ENCODE data around the gene PSME3IP1. TPM values are rescaled to one million over a fixed set of nuclear protein-coding genes. Genes with fewer than 3 reads are reported as not detected.
"Not testable (repeated sequence)": the region's sequence is repeated elsewhere in the genome, so short reads cannot be mapped to it uniquely, and the experiment has no call there.

Gene PSME3IP1
- total and polyA plus RNA-seq, 9 of the 15 experiments (the other 6 are each of a cell fraction or from before 2014, with no cell fraction given), result 63.8 to 187 (median 142) TPM

DNA sequence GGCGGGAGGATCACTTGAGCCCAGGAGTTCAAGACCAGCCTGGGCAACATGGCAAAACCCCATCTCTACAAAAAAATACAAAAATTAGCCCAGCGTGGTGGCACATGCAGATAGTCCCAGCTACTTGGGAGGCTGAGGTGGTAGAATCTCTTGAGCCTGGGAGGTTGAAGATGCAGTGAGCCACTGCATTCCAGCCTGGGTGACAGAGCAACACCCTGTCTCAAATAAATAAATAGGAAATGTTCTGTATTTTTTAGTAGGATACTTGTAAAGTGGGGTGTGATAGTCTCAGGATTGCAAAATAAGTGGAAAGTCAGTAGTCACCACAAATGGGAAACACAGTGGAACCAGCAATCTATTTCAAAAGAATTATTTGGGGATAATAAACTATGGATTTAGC, 4.3 kb upstream of the PSME3IP1 start:
- no peak overlapping the region for H3K27ac ChIP-seq (ENCODE audit: extremely low read depth, low read depth, low read length)
- intact Hi-C loops (cut with micrococcal nuclease), result no loop called here
- CTCF ChIA-PET (ENCODE audit: low intra/inter-chr PET ratio), result no interaction called here

GRCh38 chr16:57189527-57189926, 3.7 kb upstream of the PSME3IP1 start:
- in situ Hi-C loops (cut with MboI); H3K4me1 ChIP-seq (replicated peaks in 1 of 2; ENCODE audit: control insufficient read depth in 2 of 2, insufficient read depth in 2 of 2, low read length in 2 of 2); H3K4me3 ChIP-seq; H3K9ac ChIP-seq (ENCODE audit: insufficient read depth in 1 of 2, low read depth in 2 of 2, low read length in 2 of 2); DNase-seq (ENCODE audit: extremely low read depth in 1 of 4, low spot score in 3 of 4); H2AFZ ChIP-seq (ENCODE audit: low read depth, low read length); H4K20me1 ChIP-seq (replicated peaks; ENCODE audit: control insufficient read depth, insufficient read depth, low read length); H3K4me2 ChIP-seq (ENCODE audit: insufficient read depth, low read length); H3K36me3 ChIP-seq (ENCODE audit: control insufficient read depth, insufficient read depth, low read length); BruUV-seq (replicated peaks); FAIRE-seq; H3K27ac ChIP-seq (ENCODE audit: extremely low read depth, low read depth, low read length); CTCF ChIA-PET (ENCODE audit: low intra/inter-chr PET ratio); H3K27me3 ChIP-seq (ENCODE audit: control insufficient read depth in 2 of 2, insufficient read depth in 2 of 2, low read length in 2 of 2); intact Hi-C loops (cut with micrococcal nuclease); H3K9me1 ChIP-seq (ENCODE audit: control insufficient read depth, insufficient read depth, low read length); H3K9me3 ChIP-seq (replicated peaks; ENCODE audit: control insufficient read depth, insufficient read depth, low read depth, low read length); ATAC-seq: not testable (repeated sequence)
- POLR2A ChIA-PET, result interaction anchor here (0.6 to 0.9 kb wide), 2 partner anchors 17 to 144 kb away, joined by 3 to 4 read pairs; no protein-coding TSS in a partner anchor
- WGBS (ENCODE audit: insufficient coverage, low coverage, missing lambda C conversion rate), result 100% methylated on average over 4 of the region's 4 CpGs
- peaks cover 94% of the 10 kb centered on the region for H3K79me2 ChIP-seq (ENCODE audit: control insufficient read depth, insufficient read depth, low read length)

More for the DNA sequence above, 4.3 kb upstream of the PSME3IP1 start:
- H4K20me1 ChIP-seq (replicated peaks; ENCODE audit: control insufficient read depth, insufficient read depth, low read length), result no peaks in the 10 kb centered on the region
- H3K9ac ChIP-seq (ENCODE audit: insufficient read depth in 1 of 2, low read depth in 2 of 2, low read length in 2 of 2), result no peak overlapping the region
- FAIRE-seq (no peak), ATAC-seq (no peak), DNase-seq (ENCODE audit: extremely low read depth in 1 of 4, low spot score in 3 of 4) (no peak)
- peaks cover 5% of the 10 kb centered on the region; the same call in 1 of the 3 replicates for H3K36me3 ChIP-seq (ENCODE audit: control insufficient read depth, insufficient read depth, low read length)
- WGBS (ENCODE audit: insufficient coverage, low coverage, missing lambda C conversion rate), result 100% methylated on average over 2 of the region's 2 CpGs
- no peak overlapping the region for H2AFZ ChIP-seq (ENCODE audit: low read depth, low read length)
- H3K4me3 ChIP-seq, result no peak overlapping the region
- no peak overlapping the region for H3K4me2 ChIP-seq (ENCODE audit: insufficient read depth, low read length)
- H3K4me1 ChIP-seq (replicated peaks in 1 of 2; ENCODE audit: control insufficient read depth in 2 of 2, insufficient read depth in 2 of 2, low read length in 2 of 2), result peaks cover 2 to 9% of the 10 kb centered on the region in 2 experiments
- POLR2A ChIA-PET, result interaction anchor here (1.0 kb wide), 1 partner anchor 259 kb away, joined by 3 read pairs; no protein-coding TSS in a partner anchor
- no peaks in the 10 kb centered on the region for H3K9me3 ChIP-seq (replicated peaks; ENCODE audit: control insufficient read depth, insufficient read depth, low read depth, low read length)
- peaks cover 91% of the 10 kb centered on the region for H3K79me2 ChIP-seq (ENCODE audit: control insufficient read depth, insufficient read depth, low read length)
- in situ Hi-C loops (cut with MboI), result no loop called here
- BruUV-seq (replicated peaks), result no TSS peak
- no peaks in the 10 kb centered on the region for H3K9me1 ChIP-seq (ENCODE audit: control insufficient read depth, insufficient read depth, low read length)
- TF ChIP-seq KDM5B (IDR thresholded peaks at IDR 0.05; ENCODE audit: insufficient replicate concordance, low read depth, low read length) (no peak), HMGN3 (IDR thresholded peaks at IDR 0.05; ENCODE audit: borderline replicate concordance, extremely low read depth, insufficient read length, low read depth, low read length) (no peak), ZKSCAN1 (IDR thresholded peaks at IDR 0.05; ENCODE audit: low read depth, low read length) (no peak), ZNF282 (CRISPR knock-in tag; IDR thresholded peaks at IDR 0.05) (no peak), SNIP1 (IDR thresholded peaks at IDR 0.05; ENCODE audit: low read depth) (no peak), RFX1 (IDR thresholded peaks at IDR 0.05) (no peak), SMAD1 (IDR thresholded peaks at IDR 0.05; ENCODE audit: low read depth, low read length, partially characterized antibody) (no peak), CC2D1A (IDR thresholded peaks at IDR 0.05) (no peak), TRIM25 (IDR thresholded peaks at IDR 0.05; ENCODE audit: borderline replicate concordance) (no peak), NR2C2 (CRISPR knock-in tag; IDR thresholded peaks at IDR 0.05) (no peak), NR2C2 (tag; IDR thresholded peaks at IDR 0.05) (no peak), SRSF1 (IDR thresholded peaks at IDR 0.05; ENCODE audit: low read depth, low read length) (no peak), POLR2AphosphoS5 (IDR thresholded peaks at IDR 0.05; ENCODE audit: control insufficient read depth, insufficient read depth, low read depth, low read length) (no peak)
- TF ChIP-seq, protein P1, sequence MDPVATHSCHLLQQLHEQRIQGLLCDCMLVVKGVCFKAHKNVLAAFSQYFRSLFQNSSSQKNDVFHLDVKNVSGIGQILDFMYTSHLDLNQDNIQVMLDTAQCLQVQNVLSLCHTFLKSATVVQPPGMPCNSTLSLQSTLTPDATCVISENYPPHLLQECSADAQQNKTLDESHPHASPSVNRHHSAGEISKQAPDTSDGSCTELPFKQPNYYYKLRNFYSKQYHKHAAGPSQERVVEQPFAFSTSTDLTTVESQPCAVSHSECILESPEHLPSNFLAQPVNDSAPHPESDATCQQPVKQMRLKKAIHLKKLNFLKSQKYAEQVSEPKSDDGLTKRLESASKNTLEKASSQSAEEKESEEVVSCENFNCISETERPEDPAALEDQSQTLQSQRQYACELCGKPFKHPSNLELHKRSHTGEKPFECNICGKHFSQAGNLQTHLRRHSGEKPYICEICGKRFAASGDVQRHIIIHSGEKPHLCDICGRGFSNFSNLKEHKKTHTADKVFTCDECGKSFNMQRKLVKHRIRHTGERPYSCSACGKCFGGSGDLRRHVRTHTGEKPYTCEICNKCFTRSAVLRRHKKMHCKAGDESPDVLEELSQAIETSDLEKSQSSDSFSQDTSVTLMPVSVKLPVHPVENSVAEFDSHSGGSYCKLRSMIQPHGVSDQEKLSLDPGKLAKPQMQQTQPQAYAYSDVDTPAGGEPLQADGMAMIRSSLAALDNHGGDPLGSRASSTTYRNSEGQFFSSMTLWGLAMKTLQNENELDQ (CRISPR knock-in tag; IDR thresholded peaks at IDR 0.05; ENCODE audit: borderline replicate concordance), result no peak
- no peaks in the 10 kb centered on the region for H3K27me3 ChIP-seq (ENCODE audit: control insufficient read depth in 2 of 2, insufficient read depth in 2 of 2, low read length in 2 of 2)

All from K562 (cell line).